GM19467 (cell line): ENCODE results near the gene SH2B2.
"Not testable (repeated sequence)": the region's sequence is repeated elsewhere in the genome, so short reads cannot be mapped to it uniquely, and the experiment has no call there.

Source experiments
- ATAC-seq: cut with Tn5 transposase; IDR thresholded peaks from one replicate; pipeline ENCODE4 v1.9.1; 2021; ENCODE audit warnings: mild to moderate bottlenecking, moderate library complexity; ENCODE audit not compliant: unreplicated experiment

The SH2B2 gene

GRCh38 chr7:102284891-102285539 lies 1.7 kb upstream of the SH2B2 start:
- no peak for ATAC-seq

- no peak for ATAC-seq
Observed at GRCh38 chr7:102285540-102286236, 980 bp upstream of the SH2B2 start.

- ATAC-seq = no peak
Observed at GRCh38 chr7:102287111-102287980, 678 bp downstream of the SH2B2 start.

- ATAC-seq = no peak
Observed at GRCh38 chr7:102287981-102288278, 1.3 kb downstream of the SH2B2 start.

GRCh38 chr7:102288285-102288930 lies 1.7 kb downstream of the SH2B2 start:
- no peak for ATAC-seq

GRCh38 chr7:102289057-102289456 lies 2.4 kb downstream of the SH2B2 start:
- no peak for ATAC-seq

- ATAC-seq = no peak
Observed at GRCh38 chr7:102291056-102291915, 4.6 kb downstream of the SH2B2 start.

- no peak for ATAC-seq
Observed at GRCh38 chr7:102291916-102292267, 5.2 kb downstream of the SH2B2 start.

GRCh38 chr7:102292813-102293798 lies 6.4 kb downstream of the SH2B2 start:
- no peak for ATAC-seq

- no peak for ATAC-seq
Observed at GRCh38 chr7:102294589-102294988, 7.9 kb downstream of the SH2B2 start.

- no peak for ATAC-seq
Observed at GRCh38 chr7:102295346-102296178, 8.9 kb downstream of the SH2B2 start.

GRCh38 chr7:102296179-102296438 lies 9.4 kb downstream of the SH2B2 start:
- no peak for ATAC-seq

GRCh38 chr7:102296514-102296913 lies 9.8 kb downstream of the SH2B2 start:
- no peak for ATAC-seq

GRCh38 chr7:102297487-102298218 lies 11.0 kb downstream of the SH2B2 start:
- no peak for ATAC-seq

- no peak for ATAC-seq
Observed at GRCh38 chr7:102300643-102301221, 14.1 kb downstream of the SH2B2 start.

- ATAC-seq = not testable (repeated sequence)
Observed at GRCh38 chr7:102301367-102301766, 14.7 kb downstream of the SH2B2 start.

GRCh38 chr7:102302025-102302424 lies 15.4 kb downstream of the SH2B2 start:
- no peak for ATAC-seq
